HFFc6 (cell line): ENCODE data around the gene KMO. TPM values are rescaled to one million over a fixed set of nuclear protein-coding genes. Genes with fewer than 3 reads are reported as not detected.
A peak's percentile ranks its signal among the peaks of the same experiment; 100 is the strongest.

ENCODE experiments used
- DNase-seq: peaks from one replicate; pipeline ENCODE4 v3.0.0-alpha.2; 2018
- H3K27ac Mint-ChIP-seq: 2 replicates; pipeline ENCODE4 v1.8.0; 2020; ENCODE audit warnings: mild to moderate bottlenecking, mixed read lengths
- H3K27me3 Mint-ChIP-seq: 2 replicates; pipeline ENCODE4 v1.8.0; 2021; ENCODE audit warnings: mild to moderate bottlenecking, moderate library complexity, mixed read lengths; ENCODE audit not compliant: insufficient read depth
- H3K36me3 Mint-ChIP-seq: 2 replicates; pipeline ENCODE4 v1.8.0; 2021; ENCODE audit warnings: low read depth, mixed read lengths
- H3K4me1 Mint-ChIP-seq: 2 replicates; pipeline ENCODE4 v1.8.0; 2020; ENCODE audit warnings: low read depth, mixed read lengths
- H3K4me3 Mint-ChIP-seq: 2 replicates; pipeline ENCODE4 v1.8.0; 2020; ENCODE audit warnings: mild to moderate bottlenecking, moderate library complexity, mixed read lengths
- H3K9me3 Mint-ChIP-seq: 2 replicates; pipeline ENCODE4 v1.8.0; 2020; ENCODE audit warnings: mild to moderate bottlenecking, mixed read lengths
- CTCF ChIP-seq: fragments of 200-600 bp; sonication (generic); IDR thresholded peaks from 2 replicates; pipeline ENCODE4 v1.5.0; 2021; ENCODE audit warnings: antibody characterized with exemption, mild to moderate bottlenecking
- total RNA-seq, 6 experiments: library from RNA; stranded (reverse); fragmentation: NEBNext Ultra II Directional; extraction: Animal tissue kit (Norgen Biotek cat#: 25700); gene quantifications; 2 replicates in 1 of 6; 3 replicates in 5 of 6; pipeline ENCODE4 v1.2.3, GENCODE V29; 2021

The KMO gene
- total RNA-seq, 6 experiments from 2014 or later: not detected

DNA sequence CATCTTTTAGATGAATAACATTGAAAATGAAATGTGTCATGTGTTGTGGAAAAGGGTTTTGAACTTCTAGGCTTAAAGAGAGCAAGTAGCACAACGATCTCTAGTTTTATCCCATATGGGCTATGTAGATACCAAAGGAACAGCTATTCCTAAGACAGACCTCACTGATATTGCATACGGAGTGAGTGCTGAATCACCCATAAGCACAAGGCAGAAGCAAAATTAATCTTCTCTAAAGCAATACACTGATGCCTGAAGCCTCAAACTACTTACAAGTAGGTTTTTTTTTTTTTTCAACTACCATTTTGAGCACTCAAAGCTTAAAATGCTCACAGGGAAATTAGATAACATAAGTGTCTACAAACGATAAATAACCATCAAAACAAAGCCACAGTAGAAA is 5.0 kb upstream of the KMO start:
- H3K9me3 Mint-ChIP-seq: no peaks in the 10 kb centered on the region
- H3K36me3 Mint-ChIP-seq: no peaks in the 10 kb centered on the region
- H3K4me1 Mint-ChIP-seq: peaks cover 14% of the 10 kb centered on the region
- no peak for TF ChIP-seq CTCF
- H3K4me3 Mint-ChIP-seq: no peak overlapping the region
- peaks cover 6% of the 10 kb centered on the region for H3K27me3 Mint-ChIP-seq
- DNase-seq: no peak
- H3K27ac Mint-ChIP-seq: no peak overlapping the region

DNA sequence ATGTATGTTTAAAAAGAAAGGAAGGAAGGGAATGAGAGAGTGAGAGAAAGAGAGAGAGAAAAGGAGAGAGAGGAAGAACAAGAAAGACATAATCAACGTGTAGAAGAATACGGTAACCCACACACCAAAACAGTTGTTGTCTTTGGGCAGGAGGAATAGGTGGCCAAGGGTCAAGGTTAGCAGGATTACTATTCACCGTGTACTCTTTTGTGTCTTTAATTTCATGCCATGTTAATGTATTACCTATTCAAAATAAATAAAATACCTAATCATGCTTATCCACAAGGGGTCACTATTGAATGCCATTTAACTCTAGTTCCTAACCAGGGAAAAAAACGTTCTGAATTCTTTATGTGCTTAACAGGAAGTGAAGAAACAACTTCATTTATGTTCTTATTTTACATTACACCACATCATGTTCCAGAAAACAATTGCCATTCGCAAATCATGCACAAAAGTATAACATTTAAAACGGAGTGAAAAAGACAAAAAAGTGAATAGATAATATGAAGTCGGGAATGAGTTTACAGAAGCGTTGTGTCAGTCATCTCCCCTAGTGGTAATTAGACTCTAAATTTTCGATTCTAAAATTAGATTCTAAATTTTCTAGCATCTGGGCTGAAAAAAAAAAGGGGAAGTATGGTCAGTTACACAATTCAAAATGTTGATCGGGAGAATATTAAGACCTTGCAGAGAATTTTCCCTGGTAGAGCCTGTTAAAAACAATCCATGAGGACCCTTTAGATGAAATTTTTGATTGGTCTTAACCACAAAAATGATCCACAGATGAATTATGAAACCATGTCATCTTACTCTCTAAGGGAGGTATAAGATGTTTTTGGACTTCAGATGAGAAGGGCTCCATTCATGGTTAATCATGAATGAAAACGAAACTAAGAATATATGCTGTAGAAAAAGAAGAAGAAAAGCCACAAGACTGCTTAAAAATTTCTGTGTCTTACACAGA is 700 bp upstream of the KMO start:
- peaks cover 22% of the 10 kb centered on the region for H3K4me1 Mint-ChIP-seq

GRCh38 chr1:241532864-241533263 is 686 bp downstream of the KMO start:
- DNase-seq: no peak
- Mint-ChIP-seq H3K9me3 (no peaks in the 10 kb centered on the region), H3K4me1 (peaks cover 22% of the 10 kb centered on the region), H3K36me3 (no peaks in the 10 kb centered on the region), H3K27ac (no peak overlapping the region), H3K27me3 (peaks cover 8% of the 10 kb centered on the region), H3K4me3 (no peak overlapping the region)
- no peak for TF ChIP-seq CTCF

More for the DNA sequence above, 700 bp upstream of the KMO start:
- Mint-ChIP-seq H3K36me3 (no peaks in the 10 kb centered on the region), H3K27ac (peak overlapping the region; percentile 12), H3K9me3 (no peaks in the 10 kb centered on the region), H3K4me3 (peak overlapping the region; percentile 85), H3K27me3 (peaks cover 4% of the 10 kb centered on the region)
- peak; percentile 70 for DNase-seq
- TF ChIP-seq CTCF: peak; percentile 87

DNA sequence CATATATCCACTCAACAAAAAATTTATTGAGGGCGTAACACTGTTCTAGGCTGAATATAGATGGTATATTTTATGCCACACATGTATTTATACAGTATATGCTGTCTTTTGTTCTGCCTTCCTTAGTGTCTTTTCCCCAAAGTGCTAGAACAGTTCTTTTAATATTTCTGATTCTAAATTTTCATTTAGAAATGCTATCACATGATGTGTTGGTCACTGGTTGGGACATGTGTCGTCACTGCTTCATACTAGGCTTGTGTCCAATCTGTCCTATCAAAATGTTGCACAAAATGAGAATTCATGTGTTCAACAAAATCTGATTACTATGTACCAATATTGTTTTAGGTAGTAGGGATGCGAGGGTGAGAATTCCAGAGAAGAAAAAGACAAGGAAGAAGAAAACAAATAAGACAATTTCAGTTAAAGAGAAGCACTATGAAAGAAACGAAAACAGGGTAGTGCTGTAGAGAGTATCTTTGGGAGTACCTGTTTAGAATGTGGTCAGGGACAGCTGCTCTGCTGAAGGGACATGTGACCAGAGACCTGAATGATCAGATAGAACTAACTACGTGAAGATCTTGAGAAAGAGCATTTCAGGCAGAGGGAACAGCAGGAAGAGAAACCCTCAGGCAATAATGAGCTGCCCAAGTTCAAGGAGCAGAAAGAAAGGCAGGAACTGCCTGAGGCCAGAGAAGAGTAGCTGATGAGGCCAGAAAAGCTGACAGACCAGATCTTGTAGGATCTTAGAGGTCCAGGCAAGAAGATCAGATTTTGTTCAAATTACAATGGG is 1.3 kb downstream of the KMO start:
- Mint-ChIP-seq H3K4me1 (peaks cover 22% of the 10 kb centered on the region), H3K4me3 (no peak overlapping the region), H3K9me3 (no peaks in the 10 kb centered on the region), H3K27ac (no peak overlapping the region), H3K36me3 (no peaks in the 10 kb centered on the region), H3K27me3 (peaks cover 8% of the 10 kb centered on the region)
- no peak for DNase-seq
- no peak for TF ChIP-seq CTCF

- no peaks in the 10 kb centered on the region for H3K9me3 Mint-ChIP-seq
- no peak for TF ChIP-seq CTCF
- DNase-seq: no peak
- H3K36me3 Mint-ChIP-seq: no peaks in the 10 kb centered on the region
- no peak overlapping the region for H3K27ac Mint-ChIP-seq
- H3K4me1 Mint-ChIP-seq: peaks cover 16% of the 10 kb centered on the region
- H3K27me3 Mint-ChIP-seq: peaks cover 8% of the 10 kb centered on the region
- no peak overlapping the region for H3K4me3 Mint-ChIP-seq
Observed at GRCh38 chr1:241536304-241536703, 4.1 kb downstream of the KMO start.
